HG02642 (cell line): ENCODE results near the gene NAA40.

ENCODE experiments used
- ATAC-seq: cut with Tn5 transposase; IDR thresholded peaks from one replicate; pipeline ENCODE4 v1.9.1; 2021; ENCODE audit warnings: mild to moderate bottlenecking; ENCODE audit not compliant: unreplicated experiment, poor library complexity

The NAA40 gene

GRCh38 chr11:63911876-63912275 lies 26.9 kb upstream of the NAA40 start:
- no peak for ATAC-seq

DNA sequence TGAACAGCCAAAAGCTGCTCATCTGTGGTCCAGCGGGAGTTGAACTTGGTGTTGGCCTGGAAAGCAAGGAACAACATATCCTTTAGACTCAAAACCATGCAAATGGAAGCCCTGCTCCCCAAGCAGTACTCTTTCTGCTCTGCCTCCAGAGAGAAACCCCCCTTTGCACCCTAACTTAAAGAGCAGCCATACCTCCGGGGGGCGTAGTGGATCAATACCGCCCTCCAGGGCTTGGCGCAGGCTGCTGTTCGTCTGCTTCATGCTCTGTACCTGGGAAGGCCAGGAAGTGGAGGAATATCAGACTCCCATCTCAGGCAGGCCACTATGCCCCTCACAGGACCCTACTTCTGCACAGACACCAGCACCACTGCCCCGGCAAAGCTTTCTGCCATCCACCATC lies 26.1 kb upstream of the NAA40 start:
- no peak for ATAC-seq

- no peak for ATAC-seq
These were observed 24.7 kb upstream of the NAA40 start for GRCh38 chr11:63913866-63914830.

GRCh38 chr11:63914896-63915691 lies 23.7 kb upstream of the NAA40 start:
- no peak for ATAC-seq

DNA sequence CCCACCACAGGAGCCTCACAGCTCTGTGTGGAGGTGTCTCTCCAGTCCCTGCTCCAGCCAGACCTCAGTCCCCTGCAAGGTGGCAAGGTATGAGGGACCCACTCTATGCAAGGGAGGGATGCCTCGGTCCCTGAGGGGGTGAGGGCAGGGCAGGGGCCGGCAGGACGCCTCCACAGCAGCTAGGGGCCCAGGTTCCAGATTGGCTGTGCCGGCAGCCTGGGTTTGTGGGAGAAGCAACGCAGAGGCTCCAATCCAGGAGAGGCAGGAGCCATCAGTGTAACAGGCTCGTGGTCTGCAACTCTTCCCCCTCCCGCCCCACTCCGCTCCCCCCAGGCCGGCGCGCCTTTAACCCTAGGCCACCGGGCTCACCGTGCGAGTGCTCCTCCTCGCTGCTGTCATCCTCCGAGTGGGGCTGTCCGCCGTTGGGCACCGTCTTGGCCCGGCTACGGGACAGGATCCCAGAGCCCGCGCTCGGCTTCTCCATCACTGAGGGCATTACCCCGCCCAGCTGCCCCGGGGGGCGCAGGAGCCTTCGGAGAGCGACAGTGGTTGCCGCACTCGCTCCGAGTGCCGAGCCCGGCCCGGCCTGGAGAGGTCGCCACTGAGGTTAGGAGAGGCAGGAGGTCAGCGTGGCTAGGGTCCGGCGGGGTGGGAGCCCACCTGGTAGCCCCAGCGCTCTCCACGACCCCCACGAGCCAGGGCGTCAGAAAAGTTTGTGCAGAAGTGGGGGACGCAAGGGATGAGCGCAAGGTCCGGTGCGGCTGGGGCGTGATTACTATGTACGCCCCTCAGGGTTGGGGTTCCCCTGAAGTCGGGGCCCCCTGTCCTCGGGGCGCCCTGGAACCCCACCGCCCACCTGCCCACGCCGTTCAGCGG lies 22.6 kb upstream of the NAA40 start:
- peak; percentile 19 for ATAC-seq

DNA sequence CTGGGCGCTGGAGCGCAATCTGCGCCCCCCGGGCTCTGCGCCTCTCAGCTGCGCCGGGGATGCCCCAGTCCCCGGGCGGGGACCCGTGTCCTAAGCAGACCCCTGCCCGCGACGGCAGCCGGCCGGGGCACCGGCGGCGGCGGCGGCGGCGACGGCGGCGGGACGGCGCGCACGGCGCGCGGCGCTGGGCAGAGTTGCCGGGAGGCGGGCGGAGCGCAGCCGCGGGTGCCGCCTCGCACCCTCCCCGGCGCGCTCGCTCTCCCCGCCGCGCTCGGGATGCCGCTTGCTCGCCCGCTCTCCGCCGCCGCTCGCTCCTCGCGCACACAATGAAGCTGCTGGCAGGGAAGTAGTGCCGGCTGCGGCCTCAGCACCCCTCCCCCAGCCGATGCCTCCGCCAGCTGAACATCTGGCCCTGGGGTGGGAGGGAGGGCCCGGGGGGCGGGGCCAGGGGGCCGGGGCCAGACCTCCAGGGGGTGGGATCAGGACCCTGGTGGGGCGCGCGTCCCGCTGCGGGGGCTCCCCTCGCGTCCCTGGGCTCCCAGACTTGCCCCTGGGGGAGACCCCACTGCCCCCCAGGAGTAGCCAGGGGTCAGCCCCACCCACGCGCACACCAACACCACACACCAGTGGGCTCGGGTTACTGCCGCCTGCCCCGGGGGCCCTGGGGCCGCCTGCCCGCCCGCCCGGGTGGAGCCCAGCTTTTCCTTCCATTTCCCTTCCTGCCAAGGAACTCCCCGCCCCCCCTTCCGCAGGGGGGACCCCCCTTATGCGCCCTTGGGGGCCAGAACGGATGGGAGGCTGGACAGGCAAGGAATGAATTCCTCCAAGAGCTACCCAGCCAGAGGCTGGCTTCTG lies 21.7 kb upstream of the NAA40 start, which contains the start of gene RCOR2:
RCOR2 (minus strand) TSS at position 328 of the 855 bp plus-strand sequence. CDS start 708 bp downstream, outside the sequence.
- peak; percentile 50 for ATAC-seq

DNA sequence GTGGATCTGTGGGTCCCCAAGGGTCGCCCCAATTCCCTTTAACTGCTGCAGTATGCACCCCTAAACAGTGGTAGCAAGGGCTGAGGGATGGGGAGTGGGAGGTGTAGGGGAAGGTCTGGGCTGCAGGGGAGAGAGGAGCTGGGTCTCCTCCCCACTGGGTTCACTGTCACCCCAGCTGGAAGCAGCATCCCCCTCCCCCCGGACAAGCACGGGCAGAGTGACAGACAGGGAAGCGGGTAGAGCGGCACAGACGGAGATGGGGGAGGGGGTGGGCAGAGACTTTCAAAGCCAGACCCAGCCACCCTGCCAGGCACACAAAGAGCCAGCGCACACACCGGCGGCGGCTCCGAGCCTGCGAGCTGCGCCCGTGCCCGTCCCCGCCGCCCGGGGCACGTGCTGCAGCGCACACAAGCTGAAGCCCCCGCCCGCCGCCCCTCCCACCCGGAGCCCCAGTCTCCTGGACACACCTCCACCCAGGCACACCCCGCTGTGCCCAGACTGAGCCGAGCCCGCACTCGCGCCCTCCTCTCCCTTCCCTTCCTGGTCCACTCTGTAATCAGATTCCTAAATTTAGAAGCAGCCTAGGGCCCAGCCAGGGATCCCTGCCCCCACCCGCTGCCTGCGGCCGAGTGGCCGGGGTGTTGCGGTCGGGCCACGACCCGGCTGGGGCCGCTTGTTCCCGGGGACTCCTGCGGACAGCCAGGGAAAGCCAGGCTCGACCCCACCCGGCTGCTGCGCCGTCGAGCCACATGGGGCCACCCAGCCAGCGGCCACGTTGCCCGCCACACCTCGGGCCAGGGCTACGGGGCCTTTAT lies 20.9 kb upstream of the NAA40 start:
- no peak for ATAC-seq

- ATAC-seq = no peak
These were observed 20.2 kb upstream of the NAA40 start for GRCh38 chr11:63918507-63919191.

DNA sequence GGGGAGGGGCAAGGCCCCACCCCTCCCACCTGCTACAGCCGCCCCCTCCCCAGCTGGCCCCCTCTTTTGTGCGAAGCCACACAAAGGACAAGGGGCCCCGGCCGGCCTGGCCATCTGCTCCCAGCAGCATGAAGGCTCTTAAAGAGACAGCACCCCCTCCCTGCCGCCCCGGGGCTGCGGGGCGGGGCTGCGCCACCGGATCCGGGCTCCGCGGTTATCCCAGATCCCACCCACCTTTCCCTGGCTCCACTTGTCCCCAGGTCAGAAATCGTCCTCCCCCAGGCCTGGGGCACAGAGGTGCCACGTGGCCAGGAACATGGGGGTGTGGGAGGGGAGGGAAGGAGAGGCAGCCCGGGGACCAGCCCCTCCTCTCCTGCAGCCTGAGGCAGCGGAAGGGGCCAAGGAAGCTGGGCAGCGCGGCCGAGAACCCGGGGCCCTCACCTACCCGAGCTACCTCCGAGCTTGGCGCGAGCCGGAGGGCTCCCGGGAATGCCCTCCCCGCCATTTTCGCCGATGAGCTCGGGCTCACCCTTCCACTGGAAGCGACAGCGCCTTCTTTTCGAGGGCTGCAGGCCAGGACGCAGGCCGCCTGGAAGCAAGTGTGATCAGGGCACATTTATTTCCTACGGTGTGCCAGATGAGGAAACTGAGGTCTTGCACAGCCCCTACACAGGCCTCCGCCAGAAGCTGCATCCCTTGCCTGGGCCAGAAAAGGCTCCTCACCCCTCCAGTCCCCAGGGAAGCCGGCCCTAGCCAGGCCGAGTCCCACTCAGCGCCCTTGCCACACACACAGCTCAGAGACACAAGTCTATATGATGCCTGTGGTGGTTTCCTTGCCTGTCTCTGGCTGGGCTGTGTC lies 19.3 kb upstream of the NAA40 start:
- no peak for ATAC-seq

DNA sequence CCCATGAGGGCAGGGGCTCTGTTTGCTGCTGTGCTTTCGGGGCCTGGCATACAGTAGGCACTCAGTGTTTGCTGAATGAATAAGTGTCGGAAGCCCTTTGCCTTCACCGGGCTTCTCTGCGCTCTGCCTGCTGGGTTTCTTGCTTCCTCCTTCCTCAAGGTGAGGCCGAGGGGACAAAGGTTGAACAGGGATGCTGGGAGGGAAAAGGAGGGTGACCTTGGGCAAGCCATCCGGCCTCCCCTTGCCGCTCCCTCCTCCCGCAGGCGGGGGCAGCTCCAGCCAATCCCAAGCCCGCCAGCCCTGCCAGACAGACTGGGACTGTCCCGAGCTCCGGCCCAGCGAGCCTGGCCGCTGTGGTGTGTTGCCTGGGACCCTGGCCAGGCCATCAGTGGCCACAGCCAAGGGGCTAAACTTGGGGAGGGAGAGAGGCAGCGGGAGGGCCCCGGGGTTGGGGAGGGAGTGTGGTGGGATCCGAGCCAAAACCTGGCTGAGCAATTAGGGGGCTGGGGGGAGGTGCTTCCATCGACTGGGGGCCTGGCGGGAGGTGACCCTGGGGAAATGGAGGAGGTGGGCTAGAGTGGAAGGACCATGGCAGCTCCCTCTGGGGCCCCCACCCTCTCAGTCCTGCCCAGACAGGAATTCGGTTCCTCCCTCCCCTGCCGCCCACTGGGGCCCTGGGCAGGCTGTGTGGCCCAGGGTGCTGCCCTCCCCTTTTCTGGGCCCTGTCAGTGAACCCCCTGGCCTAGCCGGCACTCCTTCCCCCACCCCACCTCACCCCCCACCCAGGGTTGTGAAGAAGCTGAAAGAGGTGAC lies 18.5 kb upstream of the NAA40 start:
- no peak for ATAC-seq

DNA sequence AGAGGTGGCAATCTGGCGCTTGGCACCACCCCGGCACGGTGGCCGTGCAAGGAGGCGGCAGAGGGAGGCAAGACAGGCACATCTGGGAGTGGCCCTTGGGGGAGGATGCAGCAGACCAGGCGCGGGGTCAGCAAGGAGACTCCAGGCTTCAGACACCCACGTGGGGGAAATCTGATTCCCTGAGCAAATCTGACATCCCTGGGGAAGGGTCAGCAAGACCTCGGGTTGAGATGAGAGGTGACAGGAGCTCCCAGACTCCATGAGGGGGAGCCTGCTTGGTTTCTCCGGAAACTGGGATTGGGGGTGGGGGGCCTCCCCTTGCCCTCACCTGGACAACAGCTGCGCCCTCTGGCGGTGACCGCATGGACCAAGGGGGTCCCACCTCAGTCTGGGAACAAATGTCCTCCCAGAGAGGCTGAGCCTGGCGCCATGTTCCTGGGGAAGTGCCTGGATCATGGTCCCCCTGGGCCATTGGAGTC lies 17.8 kb upstream of the NAA40 start:
- no peak for ATAC-seq

- no peak for ATAC-seq
These were observed 16.1 kb upstream of the NAA40 start for GRCh38 chr11:63922673-63923192.

GRCh38 chr11:63923319-63923718 lies 15.5 kb upstream of the NAA40 start:
- ATAC-seq = no peak

- ATAC-seq = no peak
These were observed 9.2 kb upstream of the NAA40 start for GRCh38 chr11:63929616-63930015.

DNA sequence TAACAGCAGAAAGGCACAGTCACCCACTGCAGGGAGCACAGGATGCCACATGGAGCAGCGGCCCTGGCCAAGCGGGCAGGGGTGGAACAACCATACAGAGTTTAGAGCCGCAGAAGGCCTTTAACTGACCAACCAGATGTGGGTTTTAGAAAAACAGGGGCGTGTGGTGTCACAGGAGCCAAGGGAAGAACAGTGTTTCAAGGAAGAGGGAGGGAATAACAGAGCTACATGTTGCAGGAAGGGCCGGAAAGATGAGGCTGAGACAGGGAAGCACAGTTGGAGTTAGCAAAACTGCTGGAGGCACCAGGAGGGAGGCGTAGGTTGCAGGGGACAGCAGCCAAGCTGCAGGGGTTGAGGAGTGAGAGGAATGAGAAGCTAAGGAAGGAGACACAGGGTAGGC lies 7.8 kb upstream of the NAA40 start:
- no peak for ATAC-seq

GRCh38 chr11:63931876-63932275 lies 6.9 kb upstream of the NAA40 start:
- ATAC-seq = no peak
